ENCODE measurements around the gene RIPPLY3.
A peak's percentile ranks its signal among the peaks of the same experiment; 100 is the strongest.

RIPPLY3 gene

DNA sequence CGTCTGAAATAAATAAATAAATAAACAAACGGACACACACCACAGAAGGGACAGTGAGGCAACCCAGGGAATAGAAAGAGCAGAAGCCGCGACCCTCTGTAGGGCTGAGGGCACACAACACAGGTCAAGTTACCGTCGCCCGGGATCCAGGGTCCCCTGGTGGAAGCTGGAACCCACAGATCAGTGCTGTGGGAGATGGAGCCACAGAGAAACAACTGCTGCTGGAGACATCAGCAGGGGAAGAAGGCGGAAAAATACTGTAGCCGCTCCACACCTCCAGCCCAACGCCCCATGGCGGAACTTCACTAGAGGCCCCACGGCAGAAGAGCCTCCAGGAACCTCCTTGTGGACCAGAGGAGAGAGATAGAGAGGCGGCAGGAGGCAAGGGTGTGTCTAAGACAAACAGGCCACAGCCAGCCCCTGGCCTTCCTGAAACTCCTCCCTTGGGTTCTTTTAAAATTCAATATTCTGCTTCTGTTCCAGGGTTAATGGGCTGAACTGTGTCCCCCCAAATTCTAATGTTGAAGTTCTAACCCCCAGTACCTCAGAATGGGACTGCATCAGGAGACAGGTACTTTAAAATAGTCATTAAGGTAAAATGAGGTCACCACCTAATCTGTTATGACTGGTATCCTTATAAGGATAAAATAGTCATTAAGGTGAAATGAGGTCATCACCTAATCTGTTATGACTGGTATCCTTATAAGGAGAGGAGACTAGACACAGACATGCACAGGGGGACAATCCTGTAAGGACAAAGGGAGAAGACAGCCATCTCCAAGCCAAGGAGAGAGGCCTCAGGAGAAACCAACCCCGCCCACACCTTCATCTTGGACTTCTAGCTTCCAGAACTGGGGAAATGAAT, 32.3 kb upstream of the RIPPLY3 start:
- Histone ChIP-seq H3K9me3 (ENCODE audit: insufficient read depth, low read length) (no peaks in the 10 kb centered on the region), H3K4me3 (ENCODE audit: insufficient read length, low read depth) (no peak overlapping the region), H3K36me3 (ENCODE audit: insufficient read depth, insufficient read length, low read length) (peaks cover 4% of the 10 kb centered on the region), H3K9ac (ENCODE audit: insufficient read length, low read depth) (no peak overlapping the region), H3K4me1 (ENCODE audit: insufficient read depth, insufficient read length) (peaks cover 5% of the 10 kb centered on the region), H3K27me3 (ENCODE audit: insufficient read depth, insufficient read length) (no peaks in the 10 kb centered on the region)
- DNase-seq (ENCODE audit: low read depth, low spot score) = no peak
- no peak for TF ChIP-seq ZNF274 (IDR thresholded peaks at IDR 0.05; ENCODE audit: low read depth, low read length)
- no peak for TF ChIP-seq SUZ12 (IDR thresholded peaks at IDR 0.05; ENCODE audit: extremely low read depth, insufficient read depth, insufficient read length)
- no peak for TF ChIP-seq YY1 (IDR thresholded peaks at IDR 0.05; ENCODE audit: insufficient read depth, insufficient read length)

DNA sequence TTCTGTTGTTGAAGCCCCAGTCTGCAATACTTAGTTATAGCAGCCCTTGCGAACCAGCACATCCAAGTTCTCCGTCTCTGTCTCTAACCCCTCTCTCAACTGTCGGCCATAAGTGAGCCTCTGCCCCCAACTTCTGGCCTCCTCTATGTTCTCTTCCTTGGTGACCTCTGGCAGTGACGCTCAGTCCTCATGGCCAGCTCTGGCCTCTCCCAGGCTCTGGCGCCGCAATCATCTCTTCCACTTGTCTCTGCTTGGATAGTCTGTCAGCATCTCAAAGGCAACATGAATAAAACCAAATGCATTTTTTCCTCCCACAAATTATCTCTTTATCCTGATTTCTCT, 31.7 kb upstream of the RIPPLY3 start:
- no peaks in the 10 kb centered on the region for H3K9me3 ChIP-seq (ENCODE audit: insufficient read depth, low read length)
- H3K4me3 ChIP-seq (ENCODE audit: insufficient read length, low read depth) = no peak overlapping the region
- no peak for TF ChIP-seq YY1 (IDR thresholded peaks at IDR 0.05; ENCODE audit: insufficient read depth, insufficient read length)
- no peak for TF ChIP-seq ZNF274 (IDR thresholded peaks at IDR 0.05; ENCODE audit: low read depth, low read length)
- no peak for TF ChIP-seq SUZ12 (IDR thresholded peaks at IDR 0.05; ENCODE audit: extremely low read depth, insufficient read depth, insufficient read length)
- peaks cover 5% of the 10 kb centered on the region for H3K4me1 ChIP-seq (ENCODE audit: insufficient read depth, insufficient read length)
- no peak for DNase-seq (ENCODE audit: low read depth, low spot score)
- no peak overlapping the region for H3K9ac ChIP-seq (ENCODE audit: insufficient read length, low read depth)
- no peaks in the 10 kb centered on the region for H3K36me3 ChIP-seq (ENCODE audit: insufficient read depth, insufficient read length, low read length)
- H3K27me3 ChIP-seq (ENCODE audit: insufficient read depth, insufficient read length) = no peaks in the 10 kb centered on the region

DNA sequence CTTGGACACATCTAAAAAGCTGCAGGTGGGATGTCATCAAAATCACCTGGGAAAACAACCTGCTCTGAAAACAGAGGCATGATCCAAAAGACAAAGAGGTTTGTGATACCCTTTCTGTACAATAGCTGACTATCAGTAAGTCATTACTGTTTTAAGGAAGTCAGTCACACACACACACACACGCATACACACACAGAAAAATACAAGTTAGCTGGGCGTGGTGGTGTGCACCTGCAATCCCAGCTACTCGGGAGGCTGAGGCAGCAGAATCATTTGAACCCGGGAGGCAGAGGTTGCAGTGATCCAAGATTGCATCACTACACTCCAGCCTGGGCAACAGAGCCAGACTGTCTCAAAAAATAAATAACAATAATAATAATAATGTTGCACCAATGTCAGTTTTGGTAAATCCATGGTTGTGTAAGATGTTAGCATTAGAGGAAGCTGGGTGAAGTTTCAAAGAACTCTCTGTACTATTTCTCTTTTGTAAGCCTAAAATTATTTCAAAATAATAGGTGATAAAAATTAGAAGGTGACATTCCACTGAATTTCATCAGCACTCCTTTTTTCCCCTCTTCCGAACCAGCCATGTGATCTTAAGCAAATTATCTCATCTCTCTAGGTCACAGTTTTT, 30.2 kb upstream of the RIPPLY3 start:
- peaks cover 13% of the 10 kb centered on the region for H3K27me3 ChIP-seq (ENCODE audit: insufficient read depth, insufficient read length)
- no peak overlapping the region for H3K4me3 ChIP-seq (ENCODE audit: insufficient read length, low read depth)
- no peaks in the 10 kb centered on the region for H3K36me3 ChIP-seq (ENCODE audit: insufficient read depth, insufficient read length, low read length)
- no peak for DNase-seq (ENCODE audit: low read depth, low spot score)
- H3K9me3 ChIP-seq (ENCODE audit: insufficient read depth, low read length) = no peaks in the 10 kb centered on the region
- TF ChIP-seq SUZ12 (IDR thresholded peaks at IDR 0.05; ENCODE audit: extremely low read depth, insufficient read depth, insufficient read length) = no peak
- no peak for TF ChIP-seq YY1 (IDR thresholded peaks at IDR 0.05; ENCODE audit: insufficient read depth, insufficient read length)
- TF ChIP-seq ZNF274 (IDR thresholded peaks at IDR 0.05; ENCODE audit: low read depth, low read length) = no peak
- no peak overlapping the region for H3K9ac ChIP-seq (ENCODE audit: insufficient read length, low read depth)
- H3K4me1 ChIP-seq (ENCODE audit: insufficient read depth, insufficient read length) = peaks cover 10% of the 10 kb centered on the region

DNA sequence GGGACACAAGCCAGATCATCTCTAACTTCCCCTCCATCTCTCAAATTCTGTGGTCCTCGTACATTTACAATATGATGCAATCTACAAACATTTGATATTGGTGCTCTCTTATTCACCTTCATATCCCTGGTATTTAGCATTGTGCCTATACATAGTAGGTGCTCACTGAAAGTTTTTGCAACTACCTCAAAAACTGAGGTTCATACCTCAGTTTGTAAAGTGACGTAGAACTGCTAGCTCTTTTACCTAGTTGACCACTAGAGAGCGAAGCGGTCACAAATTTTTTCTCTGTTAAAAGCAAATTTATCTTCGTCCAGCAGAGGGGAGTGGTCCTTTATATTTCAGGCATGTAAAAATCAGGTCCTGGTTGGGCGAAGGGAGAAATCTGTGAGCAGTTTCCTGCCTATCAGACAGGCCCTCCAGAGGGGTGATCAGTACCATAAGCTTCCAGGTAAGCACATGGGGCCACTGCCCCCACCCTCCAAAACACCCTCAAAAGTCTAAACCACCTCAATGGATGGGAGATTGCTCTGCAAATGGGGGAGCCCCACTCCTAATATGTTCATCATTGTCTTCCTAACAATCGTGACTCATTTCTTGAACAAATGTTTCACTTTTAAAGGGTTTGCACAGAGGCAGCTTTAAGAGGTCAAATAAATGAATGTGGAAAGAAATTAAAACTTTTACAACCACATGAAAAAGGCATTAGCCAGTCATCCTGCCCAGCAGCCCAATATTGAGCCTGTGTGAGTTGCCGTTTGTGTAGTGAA, 29.4 kb upstream of the RIPPLY3 start:
- Histone ChIP-seq H3K9ac (ENCODE audit: insufficient read length, low read depth) (no peak overlapping the region), H3K4me3 (ENCODE audit: insufficient read length, low read depth) (no peak overlapping the region), H3K36me3 (ENCODE audit: insufficient read depth, insufficient read length, low read length) (no peaks in the 10 kb centered on the region), H3K4me1 (ENCODE audit: insufficient read depth, insufficient read length) (peaks cover 10% of the 10 kb centered on the region), H3K9me3 (ENCODE audit: insufficient read depth, low read length) (no peaks in the 10 kb centered on the region), H3K27me3 (ENCODE audit: insufficient read depth, insufficient read length) (peaks cover 21% of the 10 kb centered on the region)
- peak; percentile 75 for DNase-seq (ENCODE audit: low read depth, low spot score)
- no peak for TF ChIP-seq ZNF274 (IDR thresholded peaks at IDR 0.05; ENCODE audit: low read depth, low read length)
- no peak for TF ChIP-seq SUZ12 (IDR thresholded peaks at IDR 0.05; ENCODE audit: extremely low read depth, insufficient read depth, insufficient read length)
- no peak for TF ChIP-seq YY1 (IDR thresholded peaks at IDR 0.05; ENCODE audit: insufficient read depth, insufficient read length)

DNA sequence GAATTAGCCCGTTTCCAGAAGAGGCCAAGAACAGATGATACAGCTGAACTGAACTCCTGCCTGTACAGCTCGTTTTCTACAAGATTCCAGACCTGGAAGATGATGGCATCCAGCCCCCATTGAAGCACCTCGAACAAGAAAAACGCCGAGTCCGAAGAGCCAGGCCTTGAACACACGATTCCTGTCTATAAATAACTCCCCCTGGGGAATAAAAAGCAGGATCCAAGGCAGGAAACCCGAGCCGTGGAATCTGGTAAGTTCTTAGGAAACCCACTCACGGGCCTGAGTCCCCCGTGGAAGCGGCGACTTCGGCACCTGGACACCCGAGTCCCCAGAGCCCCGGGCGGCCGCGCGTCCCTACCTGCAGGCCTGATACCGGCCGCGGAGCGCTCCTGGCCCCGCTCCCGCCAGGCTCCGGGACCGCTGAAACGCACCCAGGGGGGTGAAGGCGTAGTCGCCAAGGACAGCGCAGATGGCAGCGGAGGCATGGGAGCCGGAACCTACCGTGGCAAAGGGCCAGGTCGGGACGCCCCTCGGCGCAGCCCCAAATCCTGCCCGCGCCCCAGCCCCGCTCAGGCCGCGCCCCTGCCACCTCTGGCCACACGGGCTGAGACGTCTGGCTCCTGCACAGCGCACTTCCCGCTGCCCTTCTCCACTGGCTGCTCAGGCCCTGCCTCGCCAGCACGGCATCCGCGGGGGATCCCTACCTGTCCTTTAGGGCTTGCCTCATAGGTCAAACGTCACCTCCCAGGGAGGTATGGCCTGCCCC, 26.0 kb upstream of the RIPPLY3 start:
- Histone ChIP-seq H3K4me3 (ENCODE audit: insufficient read length, low read depth) (peak overlapping the region; percentile 53), H3K9ac (ENCODE audit: insufficient read length, low read depth) (peak overlapping the region; percentile 71), H3K4me1 (ENCODE audit: insufficient read depth, insufficient read length) (peaks cover 10% of the 10 kb centered on the region), H3K27me3 (ENCODE audit: insufficient read depth, insufficient read length) (peaks cover 25% of the 10 kb centered on the region), H3K9me3 (ENCODE audit: insufficient read depth, low read length) (no peaks in the 10 kb centered on the region), H3K36me3 (ENCODE audit: insufficient read depth, insufficient read length, low read length) (no peaks in the 10 kb centered on the region)
- no peak for DNase-seq (ENCODE audit: low read depth, low spot score)
- TF ChIP-seq SUZ12 (IDR thresholded peaks at IDR 0.05; ENCODE audit: extremely low read depth, insufficient read depth, insufficient read length) (no peak), YY1 (IDR thresholded peaks at IDR 0.05; ENCODE audit: insufficient read depth, insufficient read length) (no peak), ZNF274 (IDR thresholded peaks at IDR 0.05; ENCODE audit: low read depth, low read length) (no peak)

DNA sequence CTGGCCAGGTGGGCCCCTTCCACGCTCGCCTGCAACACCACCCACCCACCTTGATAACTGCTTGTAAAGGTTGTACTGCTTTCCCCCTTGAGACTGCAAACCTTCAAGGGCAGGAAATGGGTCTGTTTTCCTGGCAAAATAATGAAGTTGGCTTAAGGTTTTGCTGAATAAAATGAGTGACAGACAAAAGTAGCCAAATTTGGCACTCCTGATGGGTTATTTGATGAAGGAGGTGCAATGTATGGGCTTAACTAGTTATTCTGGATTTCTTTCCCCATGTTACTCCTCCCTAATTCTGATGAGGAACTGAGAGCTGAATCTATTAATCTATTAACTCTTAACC, 25.5 kb upstream of the RIPPLY3 start:
- H3K27me3 ChIP-seq (ENCODE audit: insufficient read depth, insufficient read length) = peaks cover 25% of the 10 kb centered on the region
- no peaks in the 10 kb centered on the region for H3K36me3 ChIP-seq (ENCODE audit: insufficient read depth, insufficient read length, low read length)
- TF ChIP-seq ZNF274 (IDR thresholded peaks at IDR 0.05; ENCODE audit: low read depth, low read length) (no peak), YY1 (IDR thresholded peaks at IDR 0.05; ENCODE audit: insufficient read depth, insufficient read length) (no peak), SUZ12 (IDR thresholded peaks at IDR 0.05; ENCODE audit: extremely low read depth, insufficient read depth, insufficient read length) (no peak)
- H3K4me1 ChIP-seq (ENCODE audit: insufficient read depth, insufficient read length) = peaks cover 10% of the 10 kb centered on the region
- DNase-seq (ENCODE audit: low read depth, low spot score) = no peak
- peak overlapping the region; percentile 53 for H3K4me3 ChIP-seq (ENCODE audit: insufficient read length, low read depth)
- H3K9ac ChIP-seq (ENCODE audit: insufficient read length, low read depth) = peak overlapping the region; percentile 71
- 0 out of 2 replicates have a peak, but pooled peaks cover 2% of the 10 kb centered on the region for H3K9me3 ChIP-seq (ENCODE audit: insufficient read depth, low read length)
